ENCODE measurements around the gene OSBPL10. TPM values are rescaled to one million over a fixed set of nuclear protein-coding genes. Genes with fewer than 3 reads are reported as not detected.

Gene OSBPL10
- total RNA-seq, 1 donor from 2014 or later = 3.8 TPM

GRCh38 chr3:31639828-31640227 is 341.2 kb downstream of the OSBPL10 start:
- H3K36me3 Mint-ChIP-seq (ENCODE audit: unreplicated experiment) = no peaks in the 10 kb centered on the region
- no peak for DNase-seq
- TF ChIP-seq CTCF (IDR thresholded peaks at IDR 0.05; ENCODE audit: partially characterized antibody, unreplicated experiment) = no peak
- H3K9me3 Mint-ChIP-seq (ENCODE audit: unreplicated experiment) = no peaks in the 10 kb centered on the region
- H3K4me1 Mint-ChIP-seq (ENCODE audit: low read depth, unreplicated experiment) = no peaks in the 10 kb centered on the region
- H3K27ac Mint-ChIP-seq (ENCODE audit: unreplicated experiment) = no peak overlapping the region
- no peaks in the 10 kb centered on the region for H3K27me3 Mint-ChIP-seq (ENCODE audit: unreplicated experiment)
- H3K4me3 Mint-ChIP-seq (ENCODE audit: unreplicated experiment) = no peak overlapping the region

- Mint-ChIP-seq H3K27me3 (ENCODE audit: unreplicated experiment) (peaks cover 2% of the 10 kb centered on the region), H3K9me3 (ENCODE audit: unreplicated experiment) (no peaks in the 10 kb centered on the region), H3K4me1 (ENCODE audit: low read depth, unreplicated experiment) (no peaks in the 10 kb centered on the region), H3K4me3 (ENCODE audit: unreplicated experiment) (no peak overlapping the region), H3K36me3 (ENCODE audit: unreplicated experiment) (no peaks in the 10 kb centered on the region), H3K27ac (ENCODE audit: unreplicated experiment) (no peak overlapping the region)
- no peak for TF ChIP-seq CTCF (IDR thresholded peaks at IDR 0.05; ENCODE audit: partially characterized antibody, unreplicated experiment)
- no peak for DNase-seq
Observed at GRCh38 chr3:31636694-31637442, 344.2 kb downstream of the OSBPL10 start.

- Mint-ChIP-seq H3K36me3 (ENCODE audit: unreplicated experiment) (no peaks in the 10 kb centered on the region), H3K4me3 (ENCODE audit: unreplicated experiment) (no peak overlapping the region), H3K27me3 (ENCODE audit: unreplicated experiment) (peaks cover 2% of the 10 kb centered on the region), H3K27ac (ENCODE audit: unreplicated experiment) (no peak overlapping the region), H3K4me1 (ENCODE audit: low read depth, unreplicated experiment) (no peaks in the 10 kb centered on the region), H3K9me3 (ENCODE audit: unreplicated experiment) (no peaks in the 10 kb centered on the region)
- no peak for TF ChIP-seq CTCF (IDR thresholded peaks at IDR 0.05; ENCODE audit: partially characterized antibody, unreplicated experiment)
- DNase-seq = no peak
Observed at GRCh38 chr3:31636049-31636448, 345.0 kb downstream of the OSBPL10 start.

- DNase-seq = no peak
- H3K9me3 Mint-ChIP-seq (ENCODE audit: unreplicated experiment) = no peaks in the 10 kb centered on the region
- no peak for TF ChIP-seq CTCF (IDR thresholded peaks at IDR 0.05; ENCODE audit: partially characterized antibody, unreplicated experiment)
- no peak overlapping the region for H3K4me3 Mint-ChIP-seq (ENCODE audit: unreplicated experiment)
- H3K4me1 Mint-ChIP-seq (ENCODE audit: low read depth, unreplicated experiment) = no peaks in the 10 kb centered on the region
- H3K36me3 Mint-ChIP-seq (ENCODE audit: unreplicated experiment) = no peaks in the 10 kb centered on the region
- H3K27me3 Mint-ChIP-seq (ENCODE audit: unreplicated experiment) = peaks cover 2% of the 10 kb centered on the region
- no peak overlapping the region for H3K27ac Mint-ChIP-seq (ENCODE audit: unreplicated experiment)
Observed at GRCh38 chr3:31635545-31635944, 345.5 kb downstream of the OSBPL10 start.

GRCh38 chr3:31634476-31634875 is 346.6 kb downstream of the OSBPL10 start:
- no peak overlapping the region for H3K27ac Mint-ChIP-seq (ENCODE audit: unreplicated experiment)
- no peak for TF ChIP-seq CTCF (IDR thresholded peaks at IDR 0.05; ENCODE audit: partially characterized antibody, unreplicated experiment)
- no peaks in the 10 kb centered on the region for H3K4me1 Mint-ChIP-seq (ENCODE audit: low read depth, unreplicated experiment)
- H3K9me3 Mint-ChIP-seq (ENCODE audit: unreplicated experiment) = no peaks in the 10 kb centered on the region
- H3K36me3 Mint-ChIP-seq (ENCODE audit: unreplicated experiment) = no peaks in the 10 kb centered on the region
- DNase-seq = no peak
- H3K4me3 Mint-ChIP-seq (ENCODE audit: unreplicated experiment) = no peak overlapping the region
- H3K27me3 Mint-ChIP-seq (ENCODE audit: unreplicated experiment) = peaks cover 2% of the 10 kb centered on the region

Data from glutamatergic neuron (in vitro differentiated cells).